HG03066 (cell line): ENCODE measurements around the gene LRIT2.
A peak's percentile ranks its signal among the peaks of the same experiment; 100 is the strongest.

Experiments used
- ATAC-seq: cut with Tn5 transposase; IDR thresholded peaks from one replicate; pipeline ENCODE4 v1.9.1; 2021; ENCODE audit warnings: low read depth; ENCODE audit not compliant: unreplicated experiment

Gene LRIT2

DNA sequence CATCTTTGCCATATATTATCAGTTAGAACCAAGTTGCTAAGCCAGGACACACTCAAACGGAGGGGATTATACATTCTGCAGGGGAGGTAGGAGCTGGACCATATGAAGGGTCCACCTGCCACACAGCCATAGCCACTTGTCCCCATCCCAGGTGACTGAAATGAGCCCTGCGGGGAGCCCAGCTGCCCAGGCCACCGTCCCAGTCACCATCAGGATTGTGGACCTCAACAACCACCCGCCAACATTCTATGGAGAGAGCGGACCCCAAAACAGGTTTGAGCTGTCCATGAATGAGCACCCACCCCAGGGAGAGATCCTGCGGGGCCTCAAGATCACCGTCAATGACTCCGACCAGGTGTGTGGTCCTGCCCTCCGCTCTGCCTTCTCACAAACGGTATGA is 17.3 kb downstream of the LRIT2 start:
- no peak for ATAC-seq

DNA sequence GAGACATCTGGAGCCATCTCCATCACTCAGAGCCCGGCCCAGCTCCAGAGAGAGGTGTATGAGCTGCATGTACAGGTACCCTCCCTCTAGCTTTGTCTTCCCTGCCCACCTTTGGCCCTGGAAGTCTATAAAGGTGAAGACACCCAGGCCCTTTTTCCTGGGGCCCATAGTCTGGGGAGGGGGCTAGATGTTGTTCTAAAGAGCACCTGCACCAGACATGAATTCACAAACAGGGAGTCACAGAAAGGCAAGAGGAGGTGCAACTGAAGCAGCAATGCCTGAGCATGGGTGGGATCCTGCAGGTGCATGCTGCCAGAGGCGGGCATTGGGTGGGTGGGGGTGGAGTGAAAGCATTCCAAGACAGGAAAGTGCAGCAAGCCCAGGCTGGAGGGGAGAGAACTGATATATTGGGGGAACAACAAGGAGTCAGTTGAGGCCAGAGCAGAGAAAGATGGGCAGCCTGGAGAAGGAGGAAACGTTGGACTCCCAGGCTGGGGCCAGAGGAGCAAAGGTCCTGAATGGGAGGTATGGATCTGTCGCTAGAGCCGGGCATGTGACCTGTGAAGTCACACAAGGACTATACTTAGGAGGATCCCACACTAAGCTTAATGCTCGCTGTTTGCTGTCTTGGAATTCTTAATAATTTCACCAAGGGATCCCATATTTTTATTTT is 19.4 kb downstream of the LRIT2 start:
- no peak for ATAC-seq

- peak; percentile 68 for ATAC-seq
Observed at GRCh38 chr10:84205049-84205852, 20.1 kb downstream of the LRIT2 start.

DNA sequence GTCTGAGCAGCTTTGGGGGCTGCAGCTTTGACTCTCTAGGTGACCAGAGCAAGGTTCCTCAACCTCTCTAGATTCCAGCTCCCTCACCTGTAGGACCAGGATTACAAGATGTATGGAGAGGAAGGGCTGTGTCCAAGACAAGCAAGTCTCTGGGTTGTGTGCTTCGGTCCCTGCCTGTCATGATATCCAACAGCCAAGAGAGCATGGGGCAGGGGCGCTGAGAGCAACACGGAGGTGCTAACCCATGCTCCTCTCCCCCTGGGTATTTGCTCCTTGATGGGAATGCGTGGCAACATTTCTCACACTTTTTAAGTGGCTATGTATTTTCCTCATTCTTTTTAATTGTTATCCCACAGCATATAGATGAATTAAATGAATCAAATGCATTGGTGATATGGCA is 20.7 kb downstream of the LRIT2 start:
- no peak for ATAC-seq

DNA sequence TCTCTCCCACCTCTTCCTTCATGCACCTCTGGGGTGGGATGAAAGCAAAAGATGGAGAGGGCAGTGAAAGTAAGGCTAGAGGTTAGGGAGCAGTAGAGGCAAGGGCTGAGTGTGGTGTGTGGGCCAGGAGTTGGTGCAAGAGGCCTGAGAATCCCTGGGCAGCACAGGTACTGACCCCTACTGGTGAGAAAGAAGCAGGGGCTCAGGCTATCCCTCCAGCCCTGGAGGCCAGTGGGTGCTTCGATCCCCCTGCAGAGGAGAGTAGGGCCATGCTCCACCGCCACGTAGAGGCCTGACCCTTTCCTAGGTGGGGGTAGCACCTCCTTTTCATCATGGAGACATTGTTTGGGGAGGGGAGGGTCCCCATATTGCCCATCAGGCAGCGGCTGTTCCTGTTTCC is 21.2 kb downstream of the LRIT2 start:
- ATAC-seq: peak; percentile 51

GRCh38 chr10:84202349-84202748 is 23.0 kb downstream of the LRIT2 start:
- ATAC-seq: no peak

DNA sequence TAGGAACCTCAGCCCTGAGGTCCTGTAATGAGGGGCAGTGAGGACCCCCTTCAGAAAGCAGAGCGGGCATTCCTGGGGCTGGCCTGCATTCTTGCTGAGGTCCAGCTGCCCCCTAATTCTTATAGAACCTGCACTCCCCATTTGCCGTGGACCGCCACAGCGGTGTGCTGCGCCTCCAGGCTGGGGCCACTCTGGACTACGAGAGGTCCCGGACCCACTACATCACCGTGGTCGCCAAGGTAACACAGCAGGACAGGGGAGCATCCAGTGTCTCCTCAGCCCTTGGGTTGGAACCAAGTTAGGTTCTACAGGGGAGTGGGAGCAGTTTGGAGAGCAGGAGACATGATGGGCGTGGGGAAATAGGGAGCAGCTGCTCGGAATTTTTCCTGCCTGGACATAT is 23.7 kb downstream of the LRIT2 start:
- ATAC-seq: no peak

GRCh38 chr10:84201244-84201606 is 24.1 kb downstream of the LRIT2 start:
- no peak for ATAC-seq

- ATAC-seq: no peak
Observed at GRCh38 chr10:84200537-84201243, 24.7 kb downstream of the LRIT2 start.

GRCh38 chr10:84198206-84198915 is 27.0 kb downstream of the LRIT2 start:
- no peak for ATAC-seq

- no peak for ATAC-seq
Observed at GRCh38 chr10:84197643-84198042, 27.7 kb downstream of the LRIT2 start.

DNA sequence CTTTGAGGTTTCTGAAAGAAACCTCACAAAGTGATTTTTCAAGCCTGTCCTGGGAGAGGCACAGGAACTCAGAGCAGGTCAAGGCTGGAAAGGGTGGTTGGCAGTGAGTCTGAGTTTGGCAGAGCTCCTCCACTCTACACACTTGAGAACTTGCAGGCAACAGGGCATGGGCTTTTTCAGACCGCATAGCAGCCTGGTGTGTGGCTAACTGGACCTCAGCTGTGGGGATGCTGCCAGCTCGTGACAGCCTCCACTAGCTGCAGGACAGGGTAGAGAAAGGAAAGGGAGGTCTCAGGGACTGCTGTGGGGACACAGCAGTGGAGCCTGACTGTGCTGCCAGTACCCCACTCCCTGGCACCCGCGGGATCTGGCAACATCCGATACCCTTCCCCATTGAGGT is 28.4 kb downstream of the LRIT2 start:
- ATAC-seq: no peak

- no peak for ATAC-seq
Observed at GRCh38 chr10:84196083-84196482, 29.3 kb downstream of the LRIT2 start.

- no peak for ATAC-seq
Observed at GRCh38 chr10:84195044-84195830, 30.1 kb downstream of the LRIT2 start.

DNA sequence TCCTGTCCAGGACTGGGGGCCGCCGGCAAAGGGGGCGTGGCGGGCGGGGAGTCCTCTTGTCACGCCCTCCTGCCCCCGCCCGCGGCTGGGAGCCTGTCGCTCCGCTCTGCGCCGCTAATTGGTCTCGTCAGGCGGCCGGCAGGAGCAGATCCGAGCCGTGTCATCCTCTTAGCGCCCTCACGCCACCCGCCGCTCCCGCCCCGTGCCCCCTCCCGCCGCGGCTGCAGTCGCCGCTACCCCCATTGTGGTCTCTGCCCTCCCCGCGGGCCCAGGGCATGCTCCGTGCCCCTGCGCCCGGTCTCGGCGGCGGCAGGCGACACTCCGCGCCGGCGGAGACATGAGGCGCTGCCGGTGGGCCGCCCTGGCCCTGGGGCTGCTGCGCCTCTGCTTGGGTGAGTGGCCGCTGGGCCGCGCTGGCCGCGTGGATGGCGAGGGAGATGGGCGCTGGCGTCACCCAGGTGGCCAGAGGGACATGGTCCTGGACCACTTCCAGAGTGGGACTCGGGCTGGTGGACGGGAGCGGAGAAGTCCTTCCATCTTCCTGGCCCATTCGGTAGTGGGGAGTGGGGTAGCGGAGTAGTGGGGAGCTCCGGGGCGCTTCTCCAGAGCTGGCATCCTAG is 30.8 kb downstream of the LRIT2 start, which contains the start of gene CDHR1:
Gene CDHR1, plus strand, starts transcription at position 114 of the 620 bp plus-strand sequence. Its CDS starts 224 bp downstream, at position 338.
- ATAC-seq: peak; percentile 64

- peak; percentile 5 for ATAC-seq
Observed at GRCh38 chr10:84193846-84194423, 31.4 kb downstream of the LRIT2 start.

GRCh38 chr10:84193327-84193726 is 32.0 kb downstream of the LRIT2 start:
- no peak for ATAC-seq

DNA sequence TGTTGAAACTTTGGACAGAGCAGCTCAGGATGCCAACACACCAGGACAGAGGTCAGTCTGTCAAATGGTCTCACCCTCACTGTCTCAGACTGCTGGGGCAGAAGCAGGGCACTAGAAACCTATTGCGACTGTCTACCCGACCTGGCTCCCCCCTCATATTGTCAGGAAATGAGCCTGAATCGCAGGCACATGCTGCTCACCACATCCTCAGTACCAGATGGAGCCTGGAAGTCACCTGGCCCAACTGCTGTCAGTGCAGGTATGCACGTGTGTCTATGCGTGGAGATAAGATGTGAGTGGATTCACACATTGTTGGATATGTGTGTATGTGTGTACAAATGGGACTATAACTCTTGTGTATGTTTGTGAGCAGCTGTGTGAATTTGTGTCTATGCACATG is 34.2 kb downstream of the LRIT2 start:
- no peak for ATAC-seq

DNA sequence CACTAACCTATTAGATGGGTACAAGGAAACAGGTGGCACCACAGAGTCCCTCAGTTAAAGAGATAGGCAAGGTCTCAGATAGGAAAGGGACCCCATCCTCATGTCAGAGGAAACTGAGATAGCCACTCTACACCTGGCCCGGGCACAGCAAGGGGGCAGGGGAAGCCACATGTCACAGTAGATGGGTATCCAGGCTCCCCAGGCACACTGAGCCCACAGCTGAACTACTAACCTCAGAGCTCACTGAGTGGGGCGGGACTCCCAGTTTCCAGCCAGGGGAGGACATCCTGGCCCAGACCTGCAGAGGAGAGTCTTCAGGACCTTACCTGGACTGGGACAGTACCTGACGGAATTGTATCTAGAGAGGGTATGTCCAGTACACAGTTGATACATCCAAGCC is 34.7 kb downstream of the LRIT2 start:
- no peak for ATAC-seq
